NCI-H82 treated with DMSO at 0.1 percent for 48 hours (cell line): ENCODE measurements around the gene BZW2.
"Not testable (repeated sequence)": the region's sequence is repeated elsewhere in the genome, so short reads cannot be mapped to it uniquely, and the experiment has no call there.

Experiments used
- DNase-seq: peaks from one replicate; lab custom pipeline; 2025; ENCODE audit not compliant: unreplicated experiment; lab: John Stamatoyannopoulos, UW

The BZW2 gene

GRCh38 chr7:16644636-16645592 lies 1.1 kb upstream of the BZW2 start:
- no peak for DNase-seq

- peak; percentile 78 for DNase-seq
Measured at GRCh38 chr7:16646472-16647072, 591 bp downstream of the BZW2 start.

- DNase-seq: no peak
Measured at GRCh38 chr7:16647435-16647960, 1.5 kb downstream of the BZW2 start.

- no peak for DNase-seq
Measured at GRCh38 chr7:16648551-16648950, 2.6 kb downstream of the BZW2 start.

- DNase-seq: no peak
Measured at GRCh38 chr7:16649196-16649595, 3.2 kb downstream of the BZW2 start.

GRCh38 chr7:16650266-16650665 lies 4.3 kb downstream of the BZW2 start:
- DNase-seq: no peak

GRCh38 chr7:16651396-16652239 lies 5.6 kb downstream of the BZW2 start:
- DNase-seq: no peak

- DNase-seq: no peak
Measured at GRCh38 chr7:16652240-16652583, 6.2 kb downstream of the BZW2 start.

GRCh38 chr7:16652888-16653287 lies 6.9 kb downstream of the BZW2 start:
- DNase-seq: no peak

GRCh38 chr7:16655394-16655793 lies 9.4 kb downstream of the BZW2 start:
- no peak for DNase-seq

- DNase-seq: no peak
Measured at GRCh38 chr7:16656141-16656540, 10.2 kb downstream of the BZW2 start.

GRCh38 chr7:16657656-16658279 lies 11.8 kb downstream of the BZW2 start:
- DNase-seq: peak; percentile 30

GRCh38 chr7:16659854-16660497 lies 14.0 kb downstream of the BZW2 start:
- not testable (repeated sequence) for DNase-seq

GRCh38 chr7:16660702-16661464 lies 14.9 kb downstream of the BZW2 start:
- DNase-seq: no peak

- DNase-seq: no peak
Measured at GRCh38 chr7:16661924-16662323, 15.9 kb downstream of the BZW2 start.

GRCh38 chr7:16667355-16667754 lies 21.4 kb downstream of the BZW2 start:
- DNase-seq: no peak

- no peak for DNase-seq
Measured at GRCh38 chr7:16668049-16668858, 22.3 kb downstream of the BZW2 start.

GRCh38 chr7:16668978-16669377 lies 23.0 kb downstream of the BZW2 start:
- no peak for DNase-seq

- DNase-seq: no peak
Measured at GRCh38 chr7:16669581-16669980, 23.6 kb downstream of the BZW2 start.
